ENCODE data around the gene EIF2AK3.
A peak's percentile ranks its signal among the peaks of the same experiment; 100 is the strongest.
"Not testable (repeated sequence)": the region's sequence is repeated elsewhere in the genome, so short reads cannot be mapped to it uniquely, and the experiment has no call there.

Gene EIF2AK3

DNA sequence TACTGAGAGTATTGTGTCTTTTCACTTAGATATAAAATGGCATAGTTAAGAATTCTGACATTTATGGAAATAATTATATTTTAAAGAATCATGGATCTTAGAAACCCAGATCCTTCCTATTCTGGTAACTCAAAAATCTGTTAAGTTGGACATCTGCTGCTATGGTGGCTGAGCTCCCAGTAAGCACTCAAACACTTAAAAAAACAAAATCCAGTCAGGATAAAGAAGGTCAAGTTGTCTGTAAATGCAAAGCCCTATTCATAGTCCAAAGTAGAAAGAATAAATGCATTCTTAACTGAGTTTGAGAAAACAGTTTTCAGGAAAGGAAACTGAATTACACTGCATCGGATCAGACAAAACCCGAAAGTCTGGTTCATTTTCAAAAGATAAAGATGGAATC, 35.6 kb downstream of the EIF2AK3 start:
- no peak for DNase-seq

- DNase-seq: peak; percentile 58 to 83
Measured at GRCh38 chr2:88590998-88591613, 36.2 kb downstream of the EIF2AK3 start.

DNA sequence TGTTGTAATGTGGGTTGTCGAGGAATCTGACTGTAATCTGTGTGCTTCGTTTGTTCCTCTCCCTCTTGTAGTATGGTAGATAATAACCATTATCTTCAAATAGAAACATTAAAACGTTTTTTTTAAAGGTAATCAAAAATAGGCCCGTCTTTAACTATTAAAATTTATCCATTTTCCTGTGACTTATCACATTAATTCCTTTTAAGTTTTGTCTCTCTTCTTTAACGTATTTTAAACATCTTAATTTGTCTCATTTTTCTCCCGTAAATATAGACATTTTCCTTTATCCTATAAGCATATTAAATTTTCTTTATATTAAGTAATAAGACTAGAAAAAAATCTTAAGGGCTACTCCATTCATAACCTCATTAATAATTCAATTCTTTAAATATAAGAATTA, 41.3 kb downstream of the EIF2AK3 start:
- DNase-seq: no peak

DNA sequence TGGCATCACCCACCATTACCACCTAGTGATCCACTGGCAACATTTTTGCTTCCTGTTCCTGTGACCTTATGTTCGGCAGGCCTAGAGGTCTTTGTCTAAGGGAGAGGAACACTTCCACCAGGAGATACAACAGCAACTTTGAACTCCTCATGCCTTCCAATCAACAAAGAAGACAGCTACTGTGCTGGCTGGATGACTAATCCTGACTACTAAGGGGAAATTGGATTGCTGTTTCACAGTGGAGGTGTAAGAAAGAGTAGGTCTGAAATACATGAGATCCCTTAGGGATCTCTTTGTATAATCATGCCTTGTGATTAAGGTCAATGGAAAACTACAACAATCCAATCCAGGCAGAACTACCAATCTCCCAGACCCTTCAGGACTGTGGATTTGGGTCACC, 45.2 kb downstream of the EIF2AK3 start:
- DNase-seq: no peak

DNA sequence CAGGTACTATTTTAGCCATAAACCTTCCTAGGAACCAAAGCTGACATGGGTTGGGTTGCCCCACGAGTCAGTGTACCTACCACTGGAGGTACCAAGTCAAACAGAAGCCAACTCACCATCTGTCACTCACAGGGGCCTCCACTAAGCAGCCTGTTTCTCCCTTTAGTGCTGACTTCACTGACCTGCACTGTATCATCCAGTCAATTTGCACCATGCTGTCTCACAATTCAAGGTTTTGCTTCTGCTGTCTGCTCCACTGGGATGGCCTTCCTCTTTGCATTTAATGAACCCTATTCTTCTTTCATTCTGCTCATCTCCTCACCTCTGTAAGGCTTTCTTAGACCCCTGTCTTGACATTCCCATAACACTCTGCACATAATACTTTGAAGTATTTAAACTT, 47.2 kb downstream of the EIF2AK3 start:
- no peak for DNase-seq

GRCh38 chr2:88575630-88576029, 51.6 kb downstream of the EIF2AK3 start:
- DNase-seq: no peak

- DNase-seq: no peak
Measured at GRCh38 chr2:88575051-88575450, 52.2 kb downstream of the EIF2AK3 start.

GRCh38 chr2:88574445-88574844, 52.8 kb downstream of the EIF2AK3 start:
- no peak for DNase-seq

GRCh38 chr2:88568179-88568578, 59.1 kb downstream of the EIF2AK3 start:
- DNase-seq: no peak

GRCh38 chr2:88564402-88564801, 62.9 kb downstream of the EIF2AK3 start:
- DNase-seq: no peak

- peak; percentile 13 to 17 for DNase-seq
Measured at GRCh38 chr2:88563129-88563528, 64.1 kb downstream of the EIF2AK3 start.

DNA sequence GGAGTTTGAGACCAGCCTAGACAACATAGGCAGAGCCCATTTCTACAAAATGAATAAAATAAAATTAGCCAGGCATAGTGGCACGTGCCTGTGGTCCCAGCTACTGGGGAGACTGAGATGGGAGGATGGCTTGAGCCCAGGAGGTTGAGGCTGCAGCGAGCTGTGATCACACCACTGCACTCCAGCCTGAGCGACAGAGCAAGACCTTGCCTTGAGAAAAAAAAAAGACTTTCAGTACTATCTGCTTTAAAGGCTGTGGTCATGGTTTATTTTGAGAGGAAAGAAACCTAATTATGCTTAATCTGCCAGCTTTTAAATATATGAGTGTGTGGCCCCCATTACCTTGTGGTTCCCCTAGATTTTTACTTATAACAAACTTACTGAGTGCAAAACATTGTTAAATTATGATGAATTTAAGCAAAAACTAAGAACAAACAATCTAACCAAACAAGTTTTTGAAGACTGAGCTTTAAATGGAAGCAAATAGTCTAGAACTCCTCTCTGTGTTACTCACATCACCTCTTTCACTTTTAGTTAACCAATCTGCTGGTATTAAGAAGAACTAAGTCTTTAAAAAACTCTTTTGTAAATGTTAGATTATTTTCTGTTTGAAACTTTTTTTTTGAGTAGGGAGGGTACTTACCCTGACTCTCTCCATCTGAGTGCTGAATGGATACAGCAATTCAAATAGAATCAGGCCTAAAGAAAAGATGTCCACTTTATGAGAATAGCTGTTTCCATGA, 65.4 kb downstream of the EIF2AK3 start:
- no peak for DNase-seq

DNA sequence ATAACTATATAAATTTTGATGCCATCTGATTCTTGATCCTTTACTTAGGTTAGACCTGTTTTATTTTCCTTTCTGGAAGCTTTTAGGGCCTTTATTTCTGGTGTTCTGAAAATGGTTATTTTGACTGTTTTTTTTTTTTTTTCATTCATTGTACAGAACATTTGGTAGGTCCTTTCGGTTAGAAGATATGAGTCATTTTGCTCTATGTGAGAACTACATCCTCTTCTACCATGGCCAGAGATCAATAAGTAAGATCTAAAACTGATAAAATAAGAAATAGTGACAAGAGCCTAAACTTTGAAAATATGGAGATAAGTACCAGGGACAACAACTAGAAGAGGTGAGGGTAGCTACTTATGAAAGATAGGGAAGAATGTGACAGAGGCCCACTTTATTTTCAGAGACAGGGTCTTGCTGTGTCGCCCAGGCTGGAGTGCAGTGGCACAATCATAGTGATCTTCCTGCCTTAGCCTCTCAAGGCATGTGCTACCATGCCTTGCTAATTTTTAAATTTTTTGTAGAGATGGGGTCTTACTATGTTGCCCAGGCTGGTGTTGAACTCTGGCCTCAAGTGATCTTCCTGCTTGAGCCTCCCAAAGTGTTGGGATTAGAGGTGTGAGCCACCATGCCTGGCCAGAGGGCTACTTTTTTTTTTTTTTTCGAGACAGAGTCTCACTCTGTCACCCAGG, 66.5 kb downstream of the EIF2AK3 start:
- DNase-seq: no peak

DNA sequence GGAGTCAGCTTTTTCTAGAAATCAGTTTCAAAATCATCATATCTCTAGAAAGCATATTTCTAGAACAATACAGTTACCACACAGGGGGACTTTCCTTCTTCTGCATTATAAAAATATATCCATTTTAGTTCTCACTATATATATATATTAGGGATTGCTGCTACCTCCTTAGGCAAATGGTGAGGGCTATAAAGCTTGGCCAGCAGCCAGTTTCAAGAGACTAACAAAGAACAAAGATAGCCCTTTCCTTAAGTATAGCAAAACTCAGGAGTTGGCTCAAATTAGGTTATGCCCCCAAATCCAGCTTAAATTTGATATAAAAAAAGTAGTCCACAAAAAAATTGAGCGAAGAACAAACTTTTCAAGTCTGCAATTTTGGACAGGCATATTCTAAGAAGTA, 70.0 kb downstream of the EIF2AK3 start:
- no peak for DNase-seq

DNA sequence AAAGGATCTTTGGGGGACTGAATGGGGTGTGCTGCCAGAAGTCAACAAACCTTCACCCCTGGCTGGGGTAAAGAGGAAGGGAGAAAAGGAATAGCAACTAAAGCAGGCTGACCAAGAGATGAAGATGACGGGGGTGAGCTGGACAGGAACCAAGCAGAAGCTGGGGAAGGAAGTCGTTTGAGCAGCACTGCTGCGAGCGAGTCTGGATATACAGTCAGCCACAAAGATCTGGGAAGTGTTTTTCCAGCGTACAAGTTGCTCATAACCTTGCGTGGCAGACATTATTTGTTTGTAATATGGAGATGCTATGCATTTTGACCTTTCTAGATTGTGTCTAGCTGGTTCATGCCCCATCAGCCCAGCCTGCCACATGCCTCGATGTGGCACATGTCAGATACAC, 71.2 kb downstream of the EIF2AK3 start:
- no peak for DNase-seq

- no peak for DNase-seq
Measured at GRCh38 chr2:88554189-88554588, 73.1 kb downstream of the EIF2AK3 start.

- no peak for DNase-seq
Measured at GRCh38 chr2:88549616-88550292, 77.5 kb downstream of the EIF2AK3 start.

GRCh38 chr2:88546291-88546690, 81.0 kb downstream of the EIF2AK3 start:
- DNase-seq: not testable (repeated sequence)

DNA sequence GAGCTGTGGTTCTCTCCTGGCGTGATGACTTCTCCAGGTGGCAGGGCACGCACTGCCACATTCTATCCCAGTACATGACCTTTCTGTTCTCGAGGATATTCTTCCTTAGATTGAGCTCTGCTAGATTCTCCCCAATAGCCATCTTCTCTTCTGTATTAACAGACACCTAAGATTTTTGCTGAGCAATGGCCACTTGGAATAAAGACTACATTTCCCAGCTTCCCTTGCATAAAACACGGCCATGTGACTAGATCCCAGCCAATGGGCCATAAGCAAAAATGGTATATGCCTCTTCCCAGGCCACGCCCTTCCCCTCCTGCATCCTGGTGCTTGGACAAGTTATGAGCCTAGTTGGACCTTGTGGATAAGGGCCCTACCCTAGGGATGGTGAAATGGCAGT, 82.1 kb downstream of the EIF2AK3 start:
- peak in 1 of 2 experiments; percentile 9 for DNase-seq

- DNase-seq: no peak
Measured at GRCh38 chr2:88543541-88544057, 83.7 kb downstream of the EIF2AK3 start.

- DNase-seq: no peak
Measured at GRCh38 chr2:88542668-88543067, 84.6 kb downstream of the EIF2AK3 start.

DNA sequence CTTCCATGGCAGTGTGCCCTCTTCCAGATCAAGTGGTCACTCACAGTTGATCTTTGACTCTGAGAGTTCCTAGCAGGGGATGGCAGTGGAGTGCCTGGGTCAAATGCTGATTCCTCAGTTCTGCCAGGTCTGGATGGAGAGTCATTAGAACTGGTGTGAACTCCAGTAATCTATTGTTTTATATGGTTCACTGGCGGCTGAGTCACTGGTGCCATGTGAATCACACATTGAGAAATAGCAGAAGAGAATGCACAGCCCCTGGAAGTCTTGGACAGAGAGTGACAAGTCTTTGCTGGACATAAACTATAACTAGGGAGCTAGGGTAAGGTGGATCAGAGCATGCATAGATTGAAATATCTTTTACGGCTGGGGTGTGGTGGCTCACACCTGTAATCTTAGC, 86.9 kb downstream of the EIF2AK3 start:
- no peak for DNase-seq

- no peak for DNase-seq
Measured at GRCh38 chr2:88538362-88538917, 88.8 kb downstream of the EIF2AK3 start.

Data from Kasumi-1 (cell line).